HCT116 (cell line): ENCODE results near the gene CDKL2. TPM values are rescaled to one million over a fixed set of nuclear protein-coding genes. Genes with fewer than 3 reads are reported as not detected.
"Not testable (repeated sequence)": the region's sequence is repeated elsewhere in the genome, so short reads cannot be mapped to it uniquely, and the experiment has no call there.

Source experiments
- ATAC-seq: fragments of 200-7000 bp; cut with Tn5 transposase; 2 replicates; pipeline ENCODE4 v1.9.1; 2020; ENCODE audit warnings: mild to moderate bottlenecking, moderate library complexity
- BruUV-seq: library from RNA; stranded (reverse); fragments of 400-500 nt; replicated peaks from 2 replicates; lab custom pipeline; 2021; lab: Mats Ljungman, UMichigan
- CTCF ChIA-PET: fragments of 300-600 bp; sonication (Branson Sonifier 250); formaldehyde crosslinking; loops from one replicate; lab custom pipeline; 2021; ENCODE audit warnings: antibody characterized with exemption; lab: Charles Lee
- POLR2A ChIA-PET: fragments of 300-600, 350-600 bp; sonication (Branson Sonifier 250); formaldehyde crosslinking; loops from one replicate; lab custom pipeline; 2021; ENCODE audit warnings: antibody characterized with exemption; lab: Charles Lee
- RAD21 ChIA-PET, 2 experiments: fragments of 300-600 bp; sonication (Branson Sonifier 250); formaldehyde crosslinking; loops; one replicate each; lab custom pipeline; 2023; ENCODE audit warnings: low total read pairs in 2 of 2; ENCODE audit not compliant: uncharacterized antibody in 2 of 2, unreplicated experiment in 2 of 2, low non-redundant PET in 1 of 2; lab: Charles Lee
- DNase-seq: peaks from one replicate; pipeline ENCODE4 v3.0.0-alpha.2; 2010; ENCODE audit warnings: low read depth, low spot score
- H2AFZ ChIP-seq: fragments of 200-600 bp; shearing (Covaris generic), sonication (generic); 2 replicates; pipeline ENCODE4 v1.6.1; 2017; ENCODE audit warnings: low read depth, mixed run types, mixed read lengths, antibody characterized with exemption, low read length; ENCODE audit not compliant: poor library complexity, severe bottlenecking
- H3K27ac ChIP-seq: 2 replicates; pipeline ENCODE4 v1.5.1; 2012; ENCODE audit warnings: low read depth, low read length
- H3K27me3 ChIP-seq: fragments of 200-600 bp; sonication (generic); 2 replicates; pipeline ENCODE4 v1.6.1; 2016; ENCODE audit warnings: mixed run types, low read length, mixed read lengths; ENCODE audit not compliant: insufficient read depth
- H3K36me3 ChIP-seq, 2 experiments: fragments of 200-500 bp in 1 of 2; fragments of 200-600 bp in 1 of 2; sonication (Bioruptor generic) in 1 of 2; sonication (generic) in 1 of 2; 2 replicates each; pipeline versions ENCODE4 v1.5.1 to v1.6.1; 2014 to 2016; ENCODE audit warnings: low read length in 2 of 2, inconsistent platforms in 1 of 2, mixed read lengths in 1 of 2, mixed run types in 1 of 2; ENCODE audit not compliant: insufficient read depth in 2 of 2, control insufficient read depth in 1 of 2
- H3K4me1 ChIP-seq, 2 experiments: fragments of 200-600 bp in 1 of 2; sonication (generic) in 1 of 2; 2 replicates each; pipeline versions ENCODE4 v1.5.1 to v1.6.1; 2012 to 2017; ENCODE audit warnings: low read length in 2 of 2, inconsistent platforms in 1 of 2, mild to moderate bottlenecking in 1 of 2, mixed read lengths in 1 of 2, mixed run types in 1 of 2, moderate library complexity in 1 of 2; ENCODE audit not compliant: insufficient read depth in 2 of 2, control insufficient read depth in 1 of 2
- H3K4me2 ChIP-seq: fragments of 200-600 bp; sonication (generic); 2 replicates; pipeline ENCODE4 v1.6.1; 2017; ENCODE audit warnings: mixed run types, low read length, mixed read lengths
- H3K4me3 ChIP-seq, 2 experiments: fragments of 200-600 bp in 1 of 2; sonication (generic) in 1 of 2; replicated peaks in 1 of 2; 2 replicates each; pipeline ENCODE4 v1.5.1; 2011 to 2016; ENCODE audit warnings: low read length in 2 of 2, control low read depth in 1 of 2, low read depth in 1 of 2, mild to moderate bottlenecking in 1 of 2, mixed read lengths in 1 of 2, mixed run types in 1 of 2
- H3K79me2 ChIP-seq: fragments of 200-600 bp; sonication (generic); 2 replicates; pipeline ENCODE4 v1.6.1; 2017; ENCODE audit warnings: mild to moderate bottlenecking, mixed run types, low read length, moderate library complexity, mixed read lengths; ENCODE audit not compliant: insufficient read depth
- H3K9ac ChIP-seq: fragments of 200-600 bp; sonication (generic); 2 replicates; pipeline ENCODE4 v1.6.1; 2016; ENCODE audit warnings: low read length, mixed read lengths
- H3K9me2 ChIP-seq: fragments of 200-600 bp; sonication (generic), shearing (Covaris generic); 2 replicates; pipeline ENCODE4 v1.6.1; 2017; ENCODE audit warnings: mixed run types, mild to moderate bottlenecking, moderate library complexity; ENCODE audit not compliant: insufficient read depth
- H3K9me3 ChIP-seq, 2 experiments: fragments of 200-500 bp in 1 of 2; fragments of 200-600 bp in 1 of 2; sonication (Bioruptor generic) in 1 of 2; sonication (generic) in 1 of 2; 2 replicates each; pipeline ENCODE4 v1.6.1; 2014 to 2017; ENCODE audit warnings: low read length in 2 of 2, mixed read lengths in 2 of 2, inconsistent platforms in 1 of 2, low read depth in 1 of 2, mild to moderate bottlenecking in 1 of 2, mixed run types in 1 of 2, moderate library complexity in 1 of 2; ENCODE audit not compliant: control insufficient read depth in 1 of 2, insufficient read depth in 1 of 2
- H4K20me1 ChIP-seq: fragments of 200-600 bp; sonication (generic), shearing (Covaris generic); 2 replicates; pipeline ENCODE4 v1.6.1; 2017; ENCODE audit warnings: mixed run types, mild to moderate bottlenecking, moderate library complexity; ENCODE audit not compliant: insufficient read depth
- CBX3 ChIP-seq: IDR thresholded peaks from 2 replicates; pipeline ENCODE4 v1.6.1; 2012; ENCODE audit warnings: low read depth
- CEBPB ChIP-seq: IDR thresholded peaks from 2 replicates; pipeline ENCODE4 v1.6.1; 2012; ENCODE audit warnings: low read depth
- ELF1 ChIP-seq: IDR thresholded peaks from 2 replicates; pipeline ENCODE4 v1.6.1; 2012; ENCODE audit warnings: low read depth, borderline replicate concordance
- EZH2 ChIP-seq: fragments of 200-600 bp; sonication (generic); IDR thresholded peaks from 2 replicates; pipeline ENCODE4 v1.6.1; 2017; ENCODE audit warnings: antibody characterized with exemption, mixed run types
- EZH2phosphoT487 ChIP-seq: fragments of 200-600 bp; IDR thresholded peaks from 2 replicates; pipeline ENCODE4 v1.6.1; 2018; ENCODE audit warnings: antibody characterized with exemption, borderline replicate concordance
- FOSL1 ChIP-seq: IDR thresholded peaks from 2 replicates; pipeline ENCODE4 v1.6.1; 2012; ENCODE audit warnings: low read depth
- MAX ChIP-seq: IDR thresholded peaks from 2 replicates; pipeline ENCODE4 v1.6.1; 2012
- POLR2AphosphoS5 ChIP-seq: IDR thresholded peaks from 2 replicates; pipeline ENCODE4 v1.6.1; 2011; ENCODE audit warnings: mild to moderate bottlenecking, low read depth, low read length, moderate library complexity
- RAD21 ChIP-seq: IDR thresholded peaks from 2 replicates; pipeline ENCODE4 v1.6.1; 2012; ENCODE audit warnings: low read depth, mild to moderate bottlenecking
- SP1 ChIP-seq: IDR thresholded peaks from 2 replicates; pipeline ENCODE4 v1.6.1; 2012; ENCODE audit warnings: low read depth
- SRF ChIP-seq: IDR thresholded peaks from 2 replicates; pipeline ENCODE4 v1.6.1; 2012; ENCODE audit warnings: low read depth
- TCF7L2 ChIP-seq: IDR thresholded peaks from 2 replicates; pipeline ENCODE4 v1.7.0; 2011; ENCODE audit warnings: borderline replicate concordance, inconsistent platforms; ENCODE audit not compliant: insufficient read depth, insufficient read length; ENCODE audit errors: extremely low read depth
- YY1 ChIP-seq: IDR thresholded peaks from 2 replicates; pipeline ENCODE4 v1.6.1; 2011; ENCODE audit warnings: low read length, low read depth, moderate library complexity, mild to moderate bottlenecking; ENCODE audit not compliant: insufficient replicate concordance; ENCODE audit errors: extremely low read depth
- ZFX ChIP-seq: fragments of 450-650 bp; IDR thresholded peaks from 2 replicates; pipeline ENCODE4 v1.6.1; 2017
- intact Hi-C: fragments of 100-400 bp; cut with micrococcal nuclease; formaldehyde crosslinking; loops from 2 replicates; pipeline ENCODE4 v1.10.0; 2022
- total RNA-seq: library from RNA; stranded (reverse); gene quantifications from one replicate; pipeline ENCODE4 v1.2.1, GENCODE V29; 2021; ENCODE audit not compliant: unreplicated experiment
- TF ChIP-seq, protein P1 (sequence below), 3 experiments: fragments of 200-600 bp in 1 of 3; sonication (generic) in 1 of 3; IDR thresholded peaks in 2 of 3; conservative IDR thresholded peaks in 1 of 3; 2 replicates each; pipeline ENCODE4 v1.5.1; 2012 to 2017; ENCODE audit warnings: low read depth in 2 of 3, low read length in 2 of 3, antibody characterized with exemption in 1 of 3, borderline replicate concordance in 1 of 3, control low read depth in 1 of 3, mild to moderate bottlenecking in 1 of 3, mixed read lengths in 1 of 3, mixed run types in 1 of 3, moderate library complexity in 1 of 3; ENCODE audit not compliant: insufficient read depth in 1 of 3
- TF ChIP-seq, protein P2 (sequence below): IDR thresholded peaks from 2 replicates; pipeline ENCODE4 v1.6.1; 2012; ENCODE audit warnings: low read depth
- TF ChIP-seq, protein P3 (sequence below): IDR thresholded peaks from 2 replicates; pipeline ENCODE4 v1.6.1; 2012

Gene CDKL2
- total RNA-seq, 1 experiment from 2014 or later: 1.2 TPM

GRCh38 chr4:75544220-75544619 lies 86.1 kb downstream of the CDKL2 start:
- H3K9me2 ChIP-seq, H3K9ac ChIP-seq, RAD21 ChIA-PET, H3K4me2 ChIP-seq, H3K9me3 ChIP-seq, ATAC-seq, H3K4me3 ChIP-seq, H4K20me1 ChIP-seq, DNase-seq, H3K79me2 ChIP-seq, H3K36me3 ChIP-seq, H3K4me1 ChIP-seq, H3K27me3 ChIP-seq, H3K27ac ChIP-seq, intact Hi-C loops, H2AFZ ChIP-seq, BruUV-seq, CTCF ChIA-PET, POLR2A ChIA-PET: not testable (repeated sequence)

GRCh38 chr4:75542824-75543223 lies 87.5 kb downstream of the CDKL2 start:
- DNase-seq (no peak), ATAC-seq (no peak; the same call in 1 of the 2 replicates)
- Histone ChIP-seq H3K4me2 (no peak overlapping the region), H3K9me3 (no peaks in the 10 kb centered on the region), H3K4me1 (peaks cover 0 to 5% of the 10 kb centered on the region in 2 experiments; a peak in 1 of 4 replicates), H3K9me2 (no peaks in the 10 kb centered on the region), H3K36me3 (no peaks in the 10 kb centered on the region), H3K27me3 (no peaks in the 10 kb centered on the region), H3K4me3 (no peak overlapping the region), H4K20me1 (no peaks in the 10 kb centered on the region), H2AFZ (no peak overlapping the region), H3K27ac (no peak overlapping the region), H3K9ac (no peak overlapping the region), H3K79me2 (no peaks in the 10 kb centered on the region)
- intact Hi-C loops: no loop called here
- no TSS peak for BruUV-seq
- CTCF ChIA-PET: no interaction called here
- POLR2A ChIA-PET: no interaction called here
- RAD21 ChIA-PET: no interaction called here
- TF ChIP-seq, protein P1, sequence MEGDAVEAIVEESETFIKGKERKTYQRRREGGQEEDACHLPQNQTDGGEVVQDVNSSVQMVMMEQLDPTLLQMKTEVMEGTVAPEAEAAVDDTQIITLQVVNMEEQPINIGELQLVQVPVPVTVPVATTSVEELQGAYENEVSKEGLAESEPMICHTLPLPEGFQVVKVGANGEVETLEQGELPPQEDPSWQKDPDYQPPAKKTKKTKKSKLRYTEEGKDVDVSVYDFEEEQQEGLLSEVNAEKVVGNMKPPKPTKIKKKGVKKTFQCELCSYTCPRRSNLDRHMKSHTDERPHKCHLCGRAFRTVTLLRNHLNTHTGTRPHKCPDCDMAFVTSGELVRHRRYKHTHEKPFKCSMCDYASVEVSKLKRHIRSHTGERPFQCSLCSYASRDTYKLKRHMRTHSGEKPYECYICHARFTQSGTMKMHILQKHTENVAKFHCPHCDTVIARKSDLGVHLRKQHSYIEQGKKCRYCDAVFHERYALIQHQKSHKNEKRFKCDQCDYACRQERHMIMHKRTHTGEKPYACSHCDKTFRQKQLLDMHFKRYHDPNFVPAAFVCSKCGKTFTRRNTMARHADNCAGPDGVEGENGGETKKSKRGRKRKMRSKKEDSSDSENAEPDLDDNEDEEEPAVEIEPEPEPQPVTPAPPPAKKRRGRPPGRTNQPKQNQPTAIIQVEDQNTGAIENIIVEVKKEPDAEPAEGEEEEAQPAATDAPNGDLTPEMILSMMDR (IDR thresholded peaks at IDR 0.05 in 2 of 3, conservative IDR thresholded peaks at IDR 0.05 in 1 of 3; ENCODE audit: borderline replicate concordance in 1 of 3, insufficient read depth in 1 of 3, low read depth in 2 of 3, low read length in 2 of 3): no peak
- TF ChIP-seq EZH2phosphoT487: no peak
- no peak for TF ChIP-seq SP1
- TF ChIP-seq CEBPB: no peak
- TF ChIP-seq TCF7L2: no peak
- TF ChIP-seq MAX: no peak
- TF ChIP-seq SRF: no peak
- TF ChIP-seq POLR2AphosphoS5: no peak
- TF ChIP-seq, protein P2, sequence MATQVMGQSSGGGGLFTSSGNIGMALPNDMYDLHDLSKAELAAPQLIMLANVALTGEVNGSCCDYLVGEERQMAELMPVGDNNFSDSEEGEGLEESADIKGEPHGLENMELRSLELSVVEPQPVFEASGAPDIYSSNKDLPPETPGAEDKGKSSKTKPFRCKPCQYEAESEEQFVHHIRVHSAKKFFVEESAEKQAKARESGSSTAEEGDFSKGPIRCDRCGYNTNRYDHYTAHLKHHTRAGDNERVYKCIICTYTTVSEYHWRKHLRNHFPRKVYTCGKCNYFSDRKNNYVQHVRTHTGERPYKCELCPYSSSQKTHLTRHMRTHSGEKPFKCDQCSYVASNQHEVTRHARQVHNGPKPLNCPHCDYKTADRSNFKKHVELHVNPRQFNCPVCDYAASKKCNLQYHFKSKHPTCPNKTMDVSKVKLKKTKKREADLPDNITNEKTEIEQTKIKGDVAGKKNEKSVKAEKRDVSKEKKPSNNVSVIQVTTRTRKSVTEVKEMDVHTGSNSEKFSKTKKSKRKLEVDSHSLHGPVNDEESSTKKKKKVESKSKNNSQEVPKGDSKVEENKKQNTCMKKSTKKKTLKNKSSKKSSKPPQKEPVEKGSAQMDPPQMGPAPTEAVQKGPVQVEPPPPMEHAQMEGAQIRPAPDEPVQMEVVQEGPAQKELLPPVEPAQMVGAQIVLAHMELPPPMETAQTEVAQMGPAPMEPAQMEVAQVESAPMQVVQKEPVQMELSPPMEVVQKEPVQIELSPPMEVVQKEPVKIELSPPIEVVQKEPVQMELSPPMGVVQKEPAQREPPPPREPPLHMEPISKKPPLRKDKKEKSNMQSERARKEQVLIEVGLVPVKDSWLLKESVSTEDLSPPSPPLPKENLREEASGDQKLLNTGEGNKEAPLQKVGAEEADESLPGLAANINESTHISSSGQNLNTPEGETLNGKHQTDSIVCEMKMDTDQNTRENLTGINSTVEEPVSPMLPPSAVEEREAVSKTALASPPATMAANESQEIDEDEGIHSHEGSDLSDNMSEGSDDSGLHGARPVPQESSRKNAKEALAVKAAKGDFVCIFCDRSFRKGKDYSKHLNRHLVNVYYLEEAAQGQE: no peak
- no peak for TF ChIP-seq CBX3
- no peak for TF ChIP-seq YY1
- no peak for TF ChIP-seq ZFX
- no peak for TF ChIP-seq EZH2
- TF ChIP-seq RAD21: no peak
- TF ChIP-seq FOSL1: no peak
- TF ChIP-seq, protein P3, sequence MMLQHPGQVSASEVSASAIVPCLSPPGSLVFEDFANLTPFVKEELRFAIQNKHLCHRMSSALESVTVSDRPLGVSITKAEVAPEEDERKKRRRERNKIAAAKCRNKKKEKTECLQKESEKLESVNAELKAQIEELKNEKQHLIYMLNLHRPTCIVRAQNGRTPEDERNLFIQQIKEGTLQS: no peak
- no peak for TF ChIP-seq ELF1
